Loucy (cell line): ENCODE measurements around the gene USP34.

Source experiments
- CTCF ChIP-seq: fragments of 200-600 bp; sonication (generic); conservative IDR thresholded peaks from 2 replicates; pipeline ENCODE4 v1.5.1; 2014; ENCODE audit warnings: mild to moderate bottlenecking, antibody characterized with exemption, low read length
- EZH2phosphoT487 ChIP-seq: fragments of 200-600 bp; IDR thresholded peaks from 2 replicates; pipeline ENCODE4 v1.6.1; 2018; ENCODE audit warnings: antibody characterized with exemption, mild to moderate bottlenecking, moderate library complexity, borderline replicate concordance

GRCh38 chr2:61350777-61351176 lies 120.1 kb downstream of the USP34 start:
- TF ChIP-seq CTCF (no peak), EZH2phosphoT487 (no peak)
